GM21526 (cell line): ENCODE measurements around the gene EIF4G1.
A peak's percentile ranks its signal among the peaks of the same experiment; 100 is the strongest.

Source experiments
- ATAC-seq: cut with Tn5 transposase; IDR thresholded peaks from one replicate; pipeline ENCODE4 v1.9.1; 2021; ENCODE audit warnings: moderate library complexity; ENCODE audit not compliant: unreplicated experiment, low FRiP score

The EIF4G1 gene

GRCh38 chr3:184349563-184350470 is 35.4 kb downstream of the EIF4G1 start:
- ATAC-seq = no peak

DNA sequence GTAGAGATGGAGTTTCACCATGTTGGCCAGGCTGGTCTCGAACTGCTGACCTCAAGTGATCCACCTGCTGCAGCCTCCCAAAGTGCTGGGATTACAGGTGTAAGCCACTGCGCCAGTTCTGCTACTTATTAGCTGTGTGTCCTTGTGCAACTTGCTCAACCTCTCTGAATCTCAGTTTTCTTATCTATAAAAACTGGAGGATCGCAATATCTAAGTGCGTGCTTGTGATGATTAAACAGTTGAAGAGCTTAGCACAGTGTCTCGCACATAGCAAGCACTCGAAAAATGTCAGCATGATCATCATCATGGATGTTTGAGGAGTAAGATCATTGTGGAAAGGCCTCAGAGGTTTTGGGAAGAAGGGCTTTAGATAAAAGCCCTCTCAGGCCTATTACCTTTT is 36.2 kb downstream of the EIF4G1 start:
- ATAC-seq = no peak

- ATAC-seq = no peak
Observed at GRCh38 chr3:184351511-184352148, 37.2 kb downstream of the EIF4G1 start.

DNA sequence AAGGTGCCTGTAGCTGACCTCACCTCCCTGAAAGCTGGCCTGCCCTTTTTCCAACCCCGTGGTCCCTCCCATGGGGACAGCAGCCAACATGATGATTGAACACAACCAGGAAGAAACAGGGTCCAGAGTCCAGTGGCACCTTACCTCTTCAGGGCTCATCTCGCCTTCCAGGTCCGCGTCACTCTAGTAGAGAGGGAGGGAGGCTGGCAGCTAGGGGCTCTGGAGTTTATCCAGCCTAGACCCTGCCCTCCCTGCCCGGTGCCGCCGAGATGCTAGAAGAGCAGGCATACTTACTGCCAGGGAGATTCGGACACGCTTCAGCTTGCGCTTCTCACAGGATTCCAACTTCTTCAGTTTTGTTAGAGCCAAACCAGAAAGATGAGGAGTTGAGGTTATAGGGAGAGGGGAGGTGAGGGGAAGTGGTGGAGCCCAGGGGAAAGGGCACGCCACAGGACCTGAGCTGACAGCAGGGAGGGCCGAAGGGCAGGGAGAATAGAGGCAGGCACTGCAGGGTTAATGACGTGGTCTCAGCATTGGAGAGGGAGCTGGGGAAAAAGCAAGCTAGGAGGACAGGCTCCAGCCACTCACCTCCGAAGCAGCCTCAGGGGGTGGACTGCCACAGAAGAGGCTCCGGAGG is 37.9 kb downstream of the EIF4G1 start:
- no peak for ATAC-seq

- ATAC-seq = no peak
Observed at GRCh38 chr3:184352897-184353545, 38.6 kb downstream of the EIF4G1 start.

- ATAC-seq = no peak
Observed at GRCh38 chr3:184353546-184353941, 39.1 kb downstream of the EIF4G1 start.

DNA sequence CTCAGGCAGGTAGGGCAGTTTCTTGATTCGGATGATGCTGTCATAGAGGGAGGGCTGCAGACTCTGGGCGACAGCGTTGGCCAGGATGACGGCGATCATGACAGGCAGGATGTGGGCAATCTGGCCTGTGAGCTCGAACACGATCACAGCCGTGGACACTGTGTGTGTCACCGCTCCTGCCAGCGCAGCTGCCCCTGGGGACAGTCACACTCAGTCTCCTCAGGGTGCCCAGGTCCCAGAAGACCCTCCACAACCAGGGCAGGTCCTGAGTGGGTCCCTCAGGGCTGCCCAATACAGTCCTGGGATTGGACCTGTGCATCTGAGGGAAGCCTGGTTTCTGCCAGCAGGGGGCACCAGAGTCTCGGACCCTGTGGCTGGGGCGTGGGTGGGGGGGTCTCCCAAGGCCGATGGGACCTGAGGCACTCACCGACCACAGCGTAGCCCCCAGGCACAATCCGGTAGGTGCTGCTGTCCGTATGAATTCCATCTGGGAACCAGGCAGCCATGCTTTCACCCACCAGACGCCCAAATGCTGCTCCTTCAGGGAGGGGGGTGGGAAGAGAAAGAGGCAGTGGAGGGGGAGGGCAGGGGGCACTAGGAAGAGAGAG is 39.8 kb downstream of the EIF4G1 start:
- no peak for ATAC-seq

DNA sequence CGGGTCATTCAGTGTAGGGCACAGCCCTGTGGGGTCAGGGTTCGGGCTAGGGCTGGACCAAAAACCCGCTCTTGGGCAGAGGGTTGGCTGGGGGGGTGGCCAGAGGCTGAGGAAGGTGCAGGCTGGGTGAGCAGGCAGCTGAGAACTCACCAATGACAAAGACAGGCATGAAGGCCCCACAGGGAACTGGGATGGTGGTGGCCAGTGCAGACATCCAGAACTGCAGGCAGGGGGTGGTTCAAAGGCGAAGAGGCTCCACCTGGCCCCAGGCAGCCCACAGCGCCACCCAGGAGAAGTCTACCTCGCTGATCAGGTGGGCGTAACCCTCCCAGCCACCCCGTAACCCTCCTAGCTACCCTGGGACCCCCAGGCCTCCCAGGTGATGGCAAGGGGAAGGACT is 40.3 kb downstream of the EIF4G1 start:
- ATAC-seq = no peak

GRCh38 chr3:184355261-184356040 is 41.0 kb downstream of the EIF4G1 start:
- no peak for ATAC-seq

- no peak for ATAC-seq
Observed at GRCh38 chr3:184357248-184358123, 43.1 kb downstream of the EIF4G1 start.

DNA sequence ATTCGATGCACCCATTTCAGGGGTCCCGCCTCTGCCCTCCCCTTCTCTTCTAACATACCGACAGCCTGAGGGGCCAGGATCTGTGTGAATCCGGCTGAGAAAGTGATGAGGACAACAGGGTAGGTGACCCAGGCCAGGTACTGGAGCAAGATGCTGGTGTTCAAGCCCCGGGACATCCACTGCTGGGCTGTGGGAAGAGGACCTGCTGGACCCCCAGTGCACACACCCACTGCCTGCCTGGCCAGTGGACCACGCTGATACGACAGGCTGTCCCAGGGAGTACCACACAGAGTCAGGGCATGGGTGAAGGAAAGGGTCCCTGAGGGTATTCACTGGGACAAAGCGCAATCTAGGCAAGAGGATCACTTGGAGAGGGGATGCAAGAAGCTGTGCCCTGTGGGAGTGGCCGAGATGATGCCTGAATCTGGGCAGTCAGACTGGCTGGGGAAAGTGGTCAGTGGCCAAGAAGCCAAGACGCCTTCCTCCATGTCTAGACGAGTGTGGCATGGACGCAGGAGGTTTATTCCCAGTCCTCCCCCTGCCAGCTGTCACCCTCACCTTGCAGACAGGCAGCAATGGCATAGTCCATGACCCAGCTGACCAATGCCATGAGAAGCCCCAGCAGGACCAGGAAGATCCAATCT is 43.8 kb downstream of the EIF4G1 start:
- ATAC-seq = no peak

- no peak for ATAC-seq
Observed at GRCh38 chr3:184358921-184359350, 44.5 kb downstream of the EIF4G1 start.

DNA sequence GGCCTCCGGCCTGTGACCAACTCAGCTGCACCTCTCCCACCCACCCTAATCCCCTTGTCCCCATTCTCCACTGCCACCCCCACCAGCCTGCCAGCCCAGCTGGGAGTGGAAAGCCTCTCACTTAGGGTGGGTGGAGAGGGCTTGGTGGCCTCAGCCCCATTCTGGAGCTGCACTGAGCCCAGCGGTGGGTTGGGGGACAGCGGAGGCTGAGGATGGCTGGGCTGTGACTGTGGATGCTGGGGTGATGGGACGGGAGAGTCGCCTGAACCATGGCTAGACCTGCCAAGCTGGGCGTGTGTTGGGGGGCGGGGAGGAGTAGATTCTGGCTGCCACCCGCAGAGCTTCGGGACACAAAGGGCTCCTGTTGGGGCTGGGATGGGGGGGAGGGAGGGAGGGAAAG is 45.2 kb downstream of the EIF4G1 start:
- ATAC-seq = no peak

DNA sequence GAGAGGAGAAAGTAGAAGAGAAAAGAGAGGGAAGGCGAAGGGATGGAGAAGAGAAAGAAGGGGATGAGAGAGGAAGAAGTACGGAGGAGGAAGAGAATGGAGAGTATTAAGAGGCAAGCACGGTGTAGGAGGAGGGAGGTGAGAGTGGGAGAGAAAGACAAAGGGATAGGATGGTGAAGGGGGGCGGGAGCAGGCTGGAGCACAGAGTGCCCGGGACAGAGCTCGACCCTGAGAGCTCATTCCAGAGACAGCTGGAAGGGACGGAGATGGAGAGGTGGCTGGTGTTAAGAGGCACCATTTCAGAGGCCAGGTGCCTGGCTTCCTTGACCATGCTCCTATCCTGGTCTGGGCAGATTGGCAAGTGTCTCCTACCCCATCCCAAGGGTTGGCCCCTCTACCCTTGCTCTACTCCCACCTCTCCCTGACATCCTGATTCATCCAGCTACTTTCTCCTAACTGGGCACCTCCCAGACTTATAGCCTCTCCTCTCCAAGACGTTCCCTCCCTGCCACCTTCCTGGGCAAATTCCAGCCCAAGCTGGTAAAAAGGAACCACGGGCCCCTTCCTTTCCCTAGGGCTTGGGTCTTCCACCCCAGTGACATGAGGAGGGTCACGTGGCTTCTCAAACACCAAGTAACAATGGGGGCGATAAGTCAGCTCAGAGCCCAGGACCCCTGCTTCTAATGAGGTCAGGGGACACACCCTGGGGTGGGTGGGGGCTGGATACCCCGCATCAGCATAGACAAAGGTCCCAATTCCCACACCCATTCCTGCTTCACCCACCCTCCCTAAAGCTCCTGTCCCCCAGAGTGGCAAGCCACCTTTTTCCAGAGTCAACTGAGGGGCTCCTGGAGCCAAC is 45.9 kb downstream of the EIF4G1 start:
- ATAC-seq = no peak

DNA sequence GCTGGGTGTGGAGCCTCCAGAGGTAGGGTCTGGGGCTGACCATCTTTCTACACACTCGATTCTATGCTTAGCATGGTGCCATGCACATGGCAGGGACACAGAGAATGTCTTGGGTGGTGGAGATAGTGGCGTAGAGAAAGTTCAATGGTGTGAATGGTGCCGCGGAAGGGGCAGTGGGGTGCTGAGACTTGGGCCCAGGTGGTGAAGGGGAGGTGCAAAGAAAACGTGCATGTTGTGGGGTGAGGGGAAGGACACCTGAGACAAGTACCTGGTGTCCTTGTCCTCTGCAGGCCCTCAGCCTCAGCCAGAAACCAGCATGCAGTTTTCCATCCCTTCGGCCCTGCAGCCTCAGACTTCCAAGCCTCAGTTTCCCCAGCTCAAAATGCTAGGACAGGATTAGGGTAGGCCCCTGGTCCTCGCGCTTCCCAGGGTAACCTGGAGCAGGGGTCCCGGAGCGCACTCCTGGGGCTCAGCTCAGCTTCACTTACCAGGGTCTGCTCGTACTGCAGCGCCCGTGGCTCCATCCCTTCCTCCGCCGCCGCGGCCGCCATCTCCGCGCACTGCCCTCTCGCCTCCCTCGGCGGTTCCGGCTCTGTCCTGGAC is 46.6 kb downstream of the EIF4G1 start:
- peak; percentile 1 for ATAC-seq

GRCh38 chr3:184361532-184361931 is 47.1 kb downstream of the EIF4G1 start, which contains the start of the genes CLCN2 and POLR2H:
Gene CLCN2, minus strand, starts transcription at chr3:184361605. Its CDS starts 126 bp downstream, at chr3:184361479.
Gene POLR2H, plus strand, starts transcription at chr3:184361710. Its CDS starts 1,783 bp downstream, at chr3:184363493.
- peak; percentile 36 for ATAC-seq
